K562 (cell line): ENCODE measurements around the gene MEIOB. TPM values are rescaled to one million over a fixed set of nuclear protein-coding genes. Genes with fewer than 3 reads are reported as not detected.

Source experiments
- ATAC-seq: fragments of 200-7000 bp; cut with Tn5 transposase; 3 replicates; pipeline ENCODE4 v1.9.1; 2020; ENCODE audit warnings: moderate library complexity
- BruUV-seq: library from RNA; stranded (reverse); fragments of 400-500 nt; replicated peaks from 2 replicates; lab custom pipeline; 2021; lab: Mats Ljungman, UMichigan
- CTCF ChIA-PET: fragments of 300-600 bp; formaldehyde crosslinking; extraction: SDS; loops from one replicate; lab custom pipeline; 2021; ENCODE audit warnings: low intra/inter-chr PET ratio; lab: Yijun Ruan, JAX
- POLR2A ChIA-PET: fragments of 300-600, 350-650 bp; sonication (Branson Sonifier 250); formaldehyde crosslinking; extraction: SDS; loops from one replicate; lab custom pipeline; 2021; ENCODE audit warnings: antibody characterized with exemption, inconsistent platforms; lab: Yijun Ruan, JAX
- DNase-seq, 4 experiments: peaks; one replicate each; pipeline versions ENCODE4 v3.0.0 to v3.0.0-alpha.2; 2011 to 2018; ENCODE audit warnings: low spot score in 3 of 4, mixed read lengths in 3 of 4; ENCODE audit errors: extremely low read depth in 1 of 4
- FAIRE-seq: peaks from 2 replicates; lab custom pipeline; 2011; peaks lifted over from hg19 to GRCh38; lab: Jason Lieb, UNC
- H2AFZ ChIP-seq: 2 replicates; pipeline ENCODE4 v1.6.0; 2011; ENCODE audit warnings: low read depth, low read length, control low read depth, inconsistent platforms
- H3K27ac ChIP-seq: fragments of 200-600 bp; 3 replicates; pipeline ENCODE4 v1.8.0; 2011; ENCODE audit warnings: low read depth, mild to moderate bottlenecking, control low read depth, inconsistent platforms, low read length, moderate library complexity, mixed read lengths; ENCODE audit errors: extremely low read depth
- H3K27me3 ChIP-seq, 2 experiments: fragments of 300-600 bp in 1 of 2; 2 replicates in 1 of 2; 3 replicates in 1 of 2; pipeline versions ENCODE4 v1.6.0 to v1.8.0; 2011; ENCODE audit warnings: inconsistent platforms in 2 of 2, low read length in 2 of 2, mild to moderate bottlenecking in 1 of 2, mixed read lengths in 1 of 2, moderate library complexity in 1 of 2; ENCODE audit not compliant: control insufficient read depth in 2 of 2, insufficient read depth in 2 of 2
- H3K36me3 ChIP-seq: fragments of 300-600 bp; 3 replicates; pipeline ENCODE4 v1.8.0; 2011; ENCODE audit warnings: mild to moderate bottlenecking, low read length, inconsistent platforms; ENCODE audit not compliant: control insufficient read depth, insufficient read depth
- H3K4me1 ChIP-seq, 2 experiments: fragments of 200-600 bp in 1 of 2; replicated peaks in 1 of 2; 2 replicates in 1 of 2; 3 replicates in 1 of 2; pipeline versions ENCODE4 v1.5.1 to v1.8.0; 2011; ENCODE audit warnings: inconsistent platforms in 2 of 2, low read length in 2 of 2, mild to moderate bottlenecking in 1 of 2, mixed read lengths in 1 of 2, moderate library complexity in 1 of 2; ENCODE audit not compliant: control insufficient read depth in 2 of 2, insufficient read depth in 2 of 2
- H3K4me2 ChIP-seq: 2 replicates; pipeline ENCODE4 v1.6.1; 2011; ENCODE audit warnings: low read length, control low read depth, inconsistent platforms, mixed read lengths; ENCODE audit not compliant: insufficient read depth
- H3K4me3 ChIP-seq: fragments of 200-600 bp; sonication (generic), shearing (Covaris generic); 2 replicates; pipeline ENCODE4 v1.5.1; 2016; ENCODE audit warnings: control low read depth, inconsistent platforms
- H3K79me2 ChIP-seq: fragments of 200-600 bp; 3 replicates; pipeline ENCODE4 v1.8.0; 2011; ENCODE audit warnings: low read length, inconsistent platforms; ENCODE audit not compliant: control insufficient read depth, insufficient read depth
- H3K9ac ChIP-seq, 2 experiments: 2 replicates each; pipeline versions ENCODE4 v1.6.0 to v1.6.1; 2011; ENCODE audit warnings: low read depth in 2 of 2, low read length in 2 of 2, control low read depth in 1 of 2, inconsistent platforms in 1 of 2, mild to moderate bottlenecking in 1 of 2, mixed read lengths in 1 of 2; ENCODE audit not compliant: insufficient read depth in 1 of 2
- H3K9me1 ChIP-seq: one replicate; pipeline ENCODE4 v1.6.0; 2011; ENCODE audit warnings: inconsistent platforms, mild to moderate bottlenecking, low read length, moderate library complexity; ENCODE audit not compliant: control insufficient read depth, insufficient read depth
- H3K9me3 ChIP-seq: replicated peaks from 2 replicates; pipeline ENCODE4 v1.5.1; 2011; ENCODE audit warnings: low read depth, low read length, inconsistent platforms; ENCODE audit not compliant: control insufficient read depth, insufficient read depth
- H4K20me1 ChIP-seq: replicated peaks from 2 replicates; pipeline ENCODE4 v1.6.1; 2011; ENCODE audit warnings: low read length, inconsistent platforms, mixed read lengths; ENCODE audit not compliant: control insufficient read depth, insufficient read depth
- DACH1 ChIP-seq: fragments of 450-650 bp; IDR thresholded peaks from 2 replicates; pipeline ENCODE4 v1.6.1; 2018; ENCODE audit not compliant: partially characterized antibody
- JUN ChIP-seq, 2 experiments: sonication (generic) in 1 of 2; formaldehyde crosslinking in 1 of 2; IDR thresholded peaks; 2 replicates each; pipeline versions ENCODE4 v1.6.1 to v1.8.0; 2012 to 2022; ENCODE audit warnings: borderline replicate concordance in 2 of 2, mild to moderate bottlenecking in 2 of 2, improper control_type of control experiment in 1 of 2, low read depth in 1 of 2, low read length in 1 of 2, missing genetic modification reagents in 1 of 2
- KAT2B ChIP-seq: IDR thresholded peaks from one replicate; pipeline ENCODE4 v1.6.1; 2012; ENCODE audit warnings: low read depth, mild to moderate bottlenecking, control low read depth, inconsistent platforms, low read length, moderate library complexity
- WGBS: fragments of 100-300 bp; shearing (Covaris generic); methylation state at CpG from one replicate; pipeline ENCODE4 v1.1.6; 2016; ENCODE audit warnings: low coverage, mixed read lengths; ENCODE audit not compliant: insufficient coverage; ENCODE audit errors: missing lambda C conversion rate; 5-methylcytosine and 5-hydroxymethylcytosine counted together
- in situ Hi-C: fragments of 300-500 bp; cut with MboI; formaldehyde crosslinking; loops from 4 replicates; pipeline ENCODE4 v1.15.0; 2018; ENCODE audit warnings: inconsistent platforms, mixed read lengths
- intact Hi-C: fragments of 100-400 bp; cut with micrococcal nuclease; formaldehyde crosslinking; loops from 2 replicates; pipeline ENCODE4 v1.14.2; 2022
- polyA plus RNA-seq, 8 experiments: library from polyadenylated mRNA; depleted of rRNA in 4 of 8; stranded (reverse) in 5 of 8; unstranded in 3 of 8; fragments of >200 nt; fragmentation: Nextera tagmentation in 2 of 8; fragmentation: Illumina TruSeq in 1 of 8; extraction: Ambion mirVana in 2 of 8; extraction: Trizol in 1 of 8; gene quantifications; 2 replicates each; pipeline versions ENCODE4 v1.2.1 to v1.2.3, GENCODE V29; 2011 to 2014; ENCODE audit warnings: inconsistent platforms in 1 of 8, missing spikeins in 1 of 8
- total RNA-seq, 7 experiments: library from RNA; depleted of rRNA in 6 of 7; stranded (reverse); fragments of >200 nt in 6 of 7; fragmentation: Illumina TruSeq in 2 of 7; extraction: Trizol in 2 of 7; gene quantifications; 2 replicates each; pipeline versions ENCODE4 v1.2.1 to v1.2.3, GENCODE V29; 2011 to 2021; ENCODE audit warnings: low replicate concordance in 1 of 7
- TF ChIP-seq, protein P1 (sequence below), 3 experiments: fragments of 200-800 bp in 1 of 3; fragments of 250-450 bp in 1 of 3; fragments of 450-650 bp in 1 of 3; sonication (Bioruptor Pico) in 1 of 3; sonication (Bioruptor generic) in 1 of 3; formaldehyde crosslinking in 1 of 3; IDR thresholded peaks; 2 replicates each; pipeline versions ENCODE4 v1.6.1 to v1.8.0; 2016 to 2022; ENCODE audit warnings: mild to moderate bottlenecking in 2 of 3, missing genetic modification characterization in 2 of 3, missing compliant biosample characterization in 1 of 3, moderate library complexity in 1 of 3

The MEIOB gene
- total and polyA plus RNA-seq, 9 of the 15 experiments (the other 6 are each of a cell fraction or from before 2014, with no cell fraction given): 25.4 to 203 (median 97.6) TPM

DNA sequence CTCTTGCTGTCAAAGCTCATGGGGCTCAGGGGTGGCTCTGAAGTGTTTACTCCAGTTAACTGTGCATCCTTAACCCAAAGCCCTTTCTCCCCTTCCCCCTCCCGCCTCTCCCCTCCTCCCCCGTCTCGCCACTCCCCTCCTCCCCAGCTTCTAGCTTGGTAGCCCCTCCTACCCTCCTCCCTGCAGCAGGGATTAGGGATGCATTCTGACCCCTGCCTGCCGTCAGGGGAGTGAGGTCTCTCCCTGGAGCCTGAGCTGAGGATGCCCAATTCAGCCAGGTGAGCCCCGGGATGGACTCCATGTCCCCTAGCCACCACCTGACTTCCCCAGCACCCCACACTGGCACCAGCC is 44.7 kb upstream of the MEIOB start:
- no peak for TF ChIP-seq DACH1
- TF ChIP-seq KAT2B: no peak
- TF ChIP-seq JUN (IDR thresholded peaks at IDR 0.05; ENCODE audit: borderline replicate concordance, low read depth, low read length): no peak
- no peak for TF ChIP-seq JUN (CRISPR knock-in tag; IDR thresholded peaks at IDR 0.05; ENCODE audit: borderline replicate concordance)
- TF ChIP-seq, protein P1, sequence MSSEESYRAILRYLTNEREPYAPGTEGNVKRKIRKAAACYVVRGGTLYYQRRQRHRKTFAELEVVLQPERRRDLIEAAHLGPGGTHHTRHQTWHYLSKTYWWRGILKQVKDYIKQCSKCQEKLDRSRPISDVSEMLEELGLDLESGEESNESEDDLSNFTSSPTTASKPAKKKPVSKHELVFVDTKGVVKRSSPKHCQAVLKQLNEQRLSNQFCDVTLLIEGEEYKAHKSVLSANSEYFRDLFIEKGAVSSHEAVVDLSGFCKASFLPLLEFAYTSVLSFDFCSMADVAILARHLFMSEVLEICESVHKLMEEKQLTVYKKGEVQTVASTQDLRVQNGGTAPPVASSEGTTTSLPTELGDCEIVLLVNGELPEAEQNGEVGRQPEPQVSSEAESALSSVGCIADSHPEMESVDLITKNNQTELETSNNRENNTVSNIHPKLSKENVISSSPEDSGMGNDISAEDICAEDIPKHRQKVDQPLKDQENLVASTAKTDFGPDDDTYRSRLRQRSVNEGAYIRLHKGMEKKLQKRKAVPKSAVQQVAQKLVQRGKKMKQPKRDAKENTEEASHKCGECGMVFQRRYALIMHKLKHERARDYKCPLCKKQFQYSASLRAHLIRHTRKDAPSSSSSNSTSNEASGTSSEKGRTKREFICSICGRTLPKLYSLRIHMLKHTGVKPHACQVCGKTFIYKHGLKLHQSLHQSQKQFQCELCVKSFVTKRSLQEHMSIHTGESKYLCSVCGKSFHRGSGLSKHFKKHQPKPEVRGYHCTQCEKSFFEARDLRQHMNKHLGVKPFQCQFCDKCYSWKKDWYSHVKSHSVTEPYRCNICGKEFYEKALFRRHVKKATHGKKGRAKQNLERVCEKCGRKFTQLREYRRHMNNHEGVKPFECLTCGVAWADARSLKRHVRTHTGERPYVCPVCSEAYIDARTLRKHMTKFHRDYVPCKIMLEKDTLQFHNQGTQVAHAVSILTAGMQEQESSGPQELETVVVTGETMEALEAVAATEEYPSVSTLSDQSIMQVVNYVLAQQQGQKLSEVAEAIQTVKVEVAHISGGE (CRISPR knock-in tag; IDR thresholded peaks at IDR 0.05): no peak
- ATAC-seq (no peak), DNase-seq (no peak), FAIRE-seq (no peak)
- 0% methylated on average over 2 of the region's 5 CpGs for WGBS
- peaks cover 6 to 71% of the 10 kb centered on the region in 2 experiments; a peak in 4 of 5 replicates for H3K4me1 ChIP-seq
- H2AFZ ChIP-seq: no peak overlapping the region
- no peak overlapping the region for H3K4me3 ChIP-seq
- H4K20me1 ChIP-seq: 0 out of 2 replicates have a peak, but pooled peaks cover 11% of the 10 kb centered on the region
- H3K36me3 ChIP-seq: no peaks in the 10 kb centered on the region
- no peaks in the 10 kb centered on the region for H3K79me2 ChIP-seq
- in situ Hi-C loops (no loop called here), intact Hi-C loops (no loop called here)
- BruUV-seq: no TSS peak
- no peak overlapping the region for H3K9ac ChIP-seq
- ChIA-PET POLR2A (interaction anchor here (0.5 to 1.4 kb wide), 4 partner anchors 31 to 343 kb away, joined by 3 to 4 read pairs (median 3); partner anchors contain the start of genes MEIOB and RPS2), CTCF (no interaction called here)
- no peaks in the 10 kb centered on the region for H3K9me1 ChIP-seq
- peaks cover 22 to 49% of the 10 kb centered on the region in 2 experiments; a peak in 4 of 5 replicates for H3K27me3 ChIP-seq
- no peak overlapping the region for H3K27ac ChIP-seq
- H3K4me2 ChIP-seq: no peak overlapping the region
- no peaks in the 10 kb centered on the region for H3K9me3 ChIP-seq
